ENCODE measurements around the gene DNMT3A. TPM values are rescaled to one million over a fixed set of nuclear protein-coding genes. Genes with fewer than 3 reads are reported as not detected.

The DNMT3A gene
- total RNA-seq, 1 donor from 2014 or later, result 58.1 TPM

DNA sequence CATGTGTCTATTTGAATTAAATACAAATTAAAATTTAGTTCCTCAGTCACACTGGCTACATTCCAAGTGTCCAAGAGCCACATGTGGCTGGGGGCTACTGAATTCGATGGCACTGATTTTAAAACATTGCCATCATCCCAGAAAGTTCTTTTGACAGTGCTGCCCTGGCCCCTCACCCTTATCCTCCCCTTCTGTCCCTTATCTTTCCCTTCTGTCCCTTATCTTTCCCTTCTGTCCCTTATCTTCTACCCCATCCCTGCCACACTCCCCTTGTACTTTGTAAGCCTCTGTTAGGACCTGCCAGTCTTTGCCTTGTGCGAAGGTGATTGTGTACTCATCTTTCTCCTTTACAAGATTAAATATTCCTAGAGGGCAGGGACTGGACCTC lies 85.2 kb downstream of the DNMT3A start:
- Mint-ChIP-seq H3K27ac (ENCODE audit: unreplicated experiment) (peak overlapping the region; percentile 91), H3K27me3 (ENCODE audit: low read depth, unreplicated experiment) (peaks cover 3% of the 10 kb centered on the region), H3K36me3 (ENCODE audit: low read depth, unreplicated experiment) (peaks cover 27% of the 10 kb centered on the region), H3K4me3 (ENCODE audit: unreplicated experiment) (no peak overlapping the region), H3K9me3 (ENCODE audit: unreplicated experiment) (peaks cover 4% of the 10 kb centered on the region), H3K4me1 (ENCODE audit: low read depth, unreplicated experiment) (peaks cover 14% of the 10 kb centered on the region)
- Histone ChIP-seq H4K20me1 (ENCODE audit: insufficient read depth, low read length) (no peaks in the 10 kb centered on the region), H3K4me1 (ENCODE audit: insufficient read depth, low read length) (peaks cover 21% of the 10 kb centered on the region), H3K36me3 (ENCODE audit: insufficient read depth, low read length) (no peaks in the 10 kb centered on the region), H3K79me2 (ENCODE audit: insufficient read depth, low read length) (peaks cover 2% of the 10 kb centered on the region), H3K4me3 (ENCODE audit: insufficient read depth, low read depth, low read length) (no peak overlapping the region), H3K9ac (ENCODE audit: low read length) (no peak overlapping the region), H3K4me2 (ENCODE audit: low read length) (peak overlapping the region; percentile 56), H3K27me3 (ENCODE audit: insufficient read depth, low read length) (no peaks in the 10 kb centered on the region), H2AFZ (ENCODE audit: low read depth, low read length) (no peak overlapping the region), H3K9me3 (ENCODE audit: insufficient read depth, low read depth, low read length) (no peaks in the 10 kb centered on the region), H3K27ac (ENCODE audit: low read depth, low read length) (no peak overlapping the region)
- DNase-seq (ENCODE audit: low read depth) (no peak), FAIRE-seq (no peak)
- TF ChIP-seq, protein P1, sequence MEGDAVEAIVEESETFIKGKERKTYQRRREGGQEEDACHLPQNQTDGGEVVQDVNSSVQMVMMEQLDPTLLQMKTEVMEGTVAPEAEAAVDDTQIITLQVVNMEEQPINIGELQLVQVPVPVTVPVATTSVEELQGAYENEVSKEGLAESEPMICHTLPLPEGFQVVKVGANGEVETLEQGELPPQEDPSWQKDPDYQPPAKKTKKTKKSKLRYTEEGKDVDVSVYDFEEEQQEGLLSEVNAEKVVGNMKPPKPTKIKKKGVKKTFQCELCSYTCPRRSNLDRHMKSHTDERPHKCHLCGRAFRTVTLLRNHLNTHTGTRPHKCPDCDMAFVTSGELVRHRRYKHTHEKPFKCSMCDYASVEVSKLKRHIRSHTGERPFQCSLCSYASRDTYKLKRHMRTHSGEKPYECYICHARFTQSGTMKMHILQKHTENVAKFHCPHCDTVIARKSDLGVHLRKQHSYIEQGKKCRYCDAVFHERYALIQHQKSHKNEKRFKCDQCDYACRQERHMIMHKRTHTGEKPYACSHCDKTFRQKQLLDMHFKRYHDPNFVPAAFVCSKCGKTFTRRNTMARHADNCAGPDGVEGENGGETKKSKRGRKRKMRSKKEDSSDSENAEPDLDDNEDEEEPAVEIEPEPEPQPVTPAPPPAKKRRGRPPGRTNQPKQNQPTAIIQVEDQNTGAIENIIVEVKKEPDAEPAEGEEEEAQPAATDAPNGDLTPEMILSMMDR (IDR thresholded peaks at IDR 0.05; ENCODE audit: insufficient read depth, low read depth, low read length), result no peak
- no peak for TF ChIP-seq EZH2 (IDR thresholded peaks at IDR 0.05; ENCODE audit: insufficient read depth, low read length)

DNA sequence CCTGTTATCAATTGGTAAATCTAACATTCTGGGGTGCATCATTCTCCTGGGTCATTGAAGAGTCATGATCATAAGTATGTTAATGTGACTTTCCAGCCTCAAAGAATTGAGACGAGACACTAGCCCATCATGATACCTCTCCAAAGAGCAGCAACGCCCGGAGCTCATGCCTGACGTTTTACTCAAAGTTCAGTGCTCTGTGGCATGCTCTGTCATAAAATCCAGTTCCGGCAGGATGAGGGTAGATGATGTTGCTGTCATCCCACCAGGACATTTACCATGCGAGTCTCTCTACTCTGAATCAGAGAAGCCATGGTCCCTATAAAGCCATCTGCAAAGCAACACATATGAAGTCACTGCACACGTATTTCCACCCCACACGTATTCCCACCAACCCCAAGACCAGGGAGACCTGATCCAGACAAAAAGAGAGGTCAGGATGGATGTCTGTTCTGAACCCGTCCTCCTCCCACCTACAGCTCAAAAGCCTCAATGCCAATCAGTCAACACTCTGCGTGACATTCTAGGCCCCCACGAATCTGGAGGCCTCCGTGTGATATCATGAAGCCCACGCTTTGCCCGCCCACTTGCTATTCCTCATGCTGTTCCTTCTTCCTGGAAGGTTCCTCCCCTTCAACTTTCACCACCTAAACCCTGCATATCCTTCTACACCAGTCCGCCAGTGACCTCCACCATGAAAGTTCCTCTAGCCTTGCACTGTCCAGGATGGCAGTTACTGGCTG lies 85.8 kb downstream of the DNMT3A start:
- TF ChIP-seq, protein P1 (IDR thresholded peaks at IDR 0.05; ENCODE audit: insufficient read depth, low read depth, low read length), result no peak
- no peak for TF ChIP-seq EZH2 (IDR thresholded peaks at IDR 0.05; ENCODE audit: insufficient read depth, low read length)
- Histone ChIP-seq H3K9me3 (ENCODE audit: insufficient read depth, low read depth, low read length) (no peaks in the 10 kb centered on the region), H3K36me3 (ENCODE audit: insufficient read depth, low read length) (no peaks in the 10 kb centered on the region), H3K4me3 (ENCODE audit: insufficient read depth, low read depth, low read length) (no peak overlapping the region), H3K27me3 (ENCODE audit: insufficient read depth, low read length) (no peaks in the 10 kb centered on the region), H3K4me2 (ENCODE audit: low read length) (no peak overlapping the region), H3K4me1 (ENCODE audit: insufficient read depth, low read length) (peaks cover 26% of the 10 kb centered on the region), H2AFZ (ENCODE audit: low read depth, low read length) (no peak overlapping the region), H3K27ac (ENCODE audit: low read depth, low read length) (no peak overlapping the region), H3K79me2 (ENCODE audit: insufficient read depth, low read length) (peaks cover 4% of the 10 kb centered on the region), H4K20me1 (ENCODE audit: insufficient read depth, low read length) (no peaks in the 10 kb centered on the region), H3K9ac (ENCODE audit: low read length) (no peak overlapping the region)
- no peak for DNase-seq (ENCODE audit: low read depth)
- Mint-ChIP-seq H3K27ac (ENCODE audit: unreplicated experiment) (peak overlapping the region; percentile 91), H3K9me3 (ENCODE audit: unreplicated experiment) (peaks cover 4% of the 10 kb centered on the region), H3K4me1 (ENCODE audit: low read depth, unreplicated experiment) (peaks cover 14% of the 10 kb centered on the region), H3K27me3 (ENCODE audit: low read depth, unreplicated experiment) (peaks cover 3% of the 10 kb centered on the region), H3K36me3 (ENCODE audit: low read depth, unreplicated experiment) (peaks cover 27% of the 10 kb centered on the region), H3K4me3 (ENCODE audit: unreplicated experiment) (no peak overlapping the region)
- no peak for FAIRE-seq

- no peak overlapping the region for H3K4me2 ChIP-seq (ENCODE audit: low read length)
- Mint-ChIP-seq H3K27me3 (ENCODE audit: low read depth, unreplicated experiment) (peaks cover 3% of the 10 kb centered on the region), H3K27ac (ENCODE audit: unreplicated experiment) (peak overlapping the region; percentile 2), H3K9me3 (ENCODE audit: unreplicated experiment) (peaks cover 4% of the 10 kb centered on the region), H3K4me3 (ENCODE audit: unreplicated experiment) (no peak overlapping the region), H3K36me3 (ENCODE audit: low read depth, unreplicated experiment) (peaks cover 21% of the 10 kb centered on the region), H3K4me1 (ENCODE audit: low read depth, unreplicated experiment) (peaks cover 18% of the 10 kb centered on the region)
- no peaks in the 10 kb centered on the region for H3K36me3 ChIP-seq (ENCODE audit: insufficient read depth, low read length)
- no peak for TF ChIP-seq EZH2 (IDR thresholded peaks at IDR 0.05; ENCODE audit: insufficient read depth, low read length)
- TF ChIP-seq, protein P1 (IDR thresholded peaks at IDR 0.05; ENCODE audit: insufficient read depth, low read depth, low read length), result no peak
- H3K4me3 ChIP-seq (ENCODE audit: insufficient read depth, low read depth, low read length), result no peak overlapping the region
- H4K20me1 ChIP-seq (ENCODE audit: insufficient read depth, low read length), result no peaks in the 10 kb centered on the region
- H2AFZ ChIP-seq (ENCODE audit: low read depth, low read length), result no peak overlapping the region
- FAIRE-seq, result no peak
- H3K4me1 ChIP-seq (ENCODE audit: insufficient read depth, low read length), result peaks cover 35% of the 10 kb centered on the region
- no peaks in the 10 kb centered on the region for H3K27me3 ChIP-seq (ENCODE audit: insufficient read depth, low read length)
- H3K9me3 ChIP-seq (ENCODE audit: insufficient read depth, low read depth, low read length), result no peaks in the 10 kb centered on the region
- H3K79me2 ChIP-seq (ENCODE audit: insufficient read depth, low read length), result peaks cover 10% of the 10 kb centered on the region
- DNase-seq (ENCODE audit: low read depth), result no peak
- H3K9ac ChIP-seq (ENCODE audit: low read length), result no peak overlapping the region
- no peak overlapping the region for H3K27ac ChIP-seq (ENCODE audit: low read depth, low read length)
Measured at GRCh38 chr2:25254961-25255360, 86.8 kb downstream of the DNMT3A start.
